ENCODE measurements around the gene SPEN.
A peak's percentile ranks its signal among the peaks of the same experiment; 100 is the strongest.
"Not testable (repeated sequence)": the region's sequence is repeated elsewhere in the genome, so short reads cannot be mapped to it uniquely, and the experiment has no call there.

The SPEN gene, protein sequence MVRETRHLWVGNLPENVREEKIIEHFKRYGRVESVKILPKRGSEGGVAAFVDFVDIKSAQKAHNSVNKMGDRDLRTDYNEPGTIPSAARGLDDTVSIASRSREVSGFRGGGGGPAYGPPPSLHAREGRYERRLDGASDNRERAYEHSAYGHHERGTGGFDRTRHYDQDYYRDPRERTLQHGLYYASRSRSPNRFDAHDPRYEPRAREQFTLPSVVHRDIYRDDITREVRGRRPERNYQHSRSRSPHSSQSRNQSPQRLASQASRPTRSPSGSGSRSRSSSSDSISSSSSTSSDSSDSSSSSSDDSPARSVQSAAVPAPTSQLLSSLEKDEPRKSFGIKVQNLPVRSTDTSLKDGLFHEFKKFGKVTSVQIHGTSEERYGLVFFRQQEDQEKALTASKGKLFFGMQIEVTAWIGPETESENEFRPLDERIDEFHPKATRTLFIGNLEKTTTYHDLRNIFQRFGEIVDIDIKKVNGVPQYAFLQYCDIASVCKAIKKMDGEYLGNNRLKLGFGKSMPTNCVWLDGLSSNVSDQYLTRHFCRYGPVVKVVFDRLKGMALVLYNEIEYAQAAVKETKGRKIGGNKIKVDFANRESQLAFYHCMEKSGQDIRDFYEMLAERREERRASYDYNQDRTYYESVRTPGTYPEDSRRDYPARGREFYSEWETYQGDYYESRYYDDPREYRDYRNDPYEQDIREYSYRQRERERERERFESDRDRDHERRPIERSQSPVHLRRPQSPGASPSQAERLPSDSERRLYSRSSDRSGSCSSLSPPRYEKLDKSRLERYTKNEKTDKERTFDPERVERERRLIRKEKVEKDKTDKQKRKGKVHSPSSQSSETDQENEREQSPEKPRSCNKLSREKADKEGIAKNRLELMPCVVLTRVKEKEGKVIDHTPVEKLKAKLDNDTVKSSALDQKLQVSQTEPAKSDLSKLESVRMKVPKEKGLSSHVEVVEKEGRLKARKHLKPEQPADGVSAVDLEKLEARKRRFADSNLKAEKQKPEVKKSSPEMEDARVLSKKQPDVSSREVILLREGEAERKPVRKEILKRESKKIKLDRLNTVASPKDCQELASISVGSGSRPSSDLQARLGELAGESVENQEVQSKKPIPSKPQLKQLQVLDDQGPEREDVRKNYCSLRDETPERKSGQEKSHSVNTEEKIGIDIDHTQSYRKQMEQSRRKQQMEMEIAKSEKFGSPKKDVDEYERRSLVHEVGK (N-terminal part only)

DNA sequence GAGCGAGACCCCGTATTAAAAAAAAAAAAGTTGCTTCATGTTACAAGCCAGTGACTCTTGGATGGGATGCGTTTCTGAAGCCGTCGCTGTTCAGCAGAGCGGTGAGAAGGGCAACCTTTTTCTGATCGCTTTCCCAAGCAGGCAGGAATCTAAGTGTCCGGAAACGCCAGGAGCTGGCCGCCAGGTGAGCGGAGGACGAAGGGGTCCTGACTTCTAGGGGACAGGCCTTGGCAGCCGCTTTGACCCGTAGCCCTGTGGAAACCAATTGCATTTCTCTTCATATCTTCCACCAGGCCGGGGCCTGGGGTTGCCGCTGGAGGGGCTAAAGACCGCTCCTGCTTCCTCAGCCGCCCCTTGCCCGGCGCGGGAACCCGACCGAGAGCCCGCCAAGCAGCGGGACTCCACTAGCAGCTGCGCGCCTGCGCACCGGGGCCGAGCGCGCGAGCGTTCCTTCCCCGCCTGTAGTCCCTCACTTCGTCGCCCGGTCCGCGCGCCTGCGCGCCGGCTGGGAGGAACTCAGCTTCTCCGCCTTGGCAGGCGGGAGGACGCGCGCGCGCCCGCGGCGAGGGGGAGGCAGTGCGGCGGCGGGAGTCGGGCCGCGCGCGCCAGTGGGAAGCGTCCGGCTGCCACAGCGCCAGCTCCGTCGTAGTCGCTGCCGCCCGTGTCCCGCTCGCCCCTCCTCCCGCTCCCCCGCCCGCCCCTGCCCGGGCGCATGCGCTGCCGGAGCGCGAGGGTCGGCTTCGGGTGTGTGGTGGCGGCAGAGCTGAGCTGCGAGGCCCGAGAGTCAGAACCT is at the start of gene SPEN:
Gene SPEN (plus strand): TSS at position 608 of the 793 bp plus-strand sequence. CDS start 361 bp downstream, outside the sequence.
- DNase-seq (ENCODE audit: low read depth in 2 of 2, low spot score in 1 of 2), result peak; percentile 88 to 95

DNA sequence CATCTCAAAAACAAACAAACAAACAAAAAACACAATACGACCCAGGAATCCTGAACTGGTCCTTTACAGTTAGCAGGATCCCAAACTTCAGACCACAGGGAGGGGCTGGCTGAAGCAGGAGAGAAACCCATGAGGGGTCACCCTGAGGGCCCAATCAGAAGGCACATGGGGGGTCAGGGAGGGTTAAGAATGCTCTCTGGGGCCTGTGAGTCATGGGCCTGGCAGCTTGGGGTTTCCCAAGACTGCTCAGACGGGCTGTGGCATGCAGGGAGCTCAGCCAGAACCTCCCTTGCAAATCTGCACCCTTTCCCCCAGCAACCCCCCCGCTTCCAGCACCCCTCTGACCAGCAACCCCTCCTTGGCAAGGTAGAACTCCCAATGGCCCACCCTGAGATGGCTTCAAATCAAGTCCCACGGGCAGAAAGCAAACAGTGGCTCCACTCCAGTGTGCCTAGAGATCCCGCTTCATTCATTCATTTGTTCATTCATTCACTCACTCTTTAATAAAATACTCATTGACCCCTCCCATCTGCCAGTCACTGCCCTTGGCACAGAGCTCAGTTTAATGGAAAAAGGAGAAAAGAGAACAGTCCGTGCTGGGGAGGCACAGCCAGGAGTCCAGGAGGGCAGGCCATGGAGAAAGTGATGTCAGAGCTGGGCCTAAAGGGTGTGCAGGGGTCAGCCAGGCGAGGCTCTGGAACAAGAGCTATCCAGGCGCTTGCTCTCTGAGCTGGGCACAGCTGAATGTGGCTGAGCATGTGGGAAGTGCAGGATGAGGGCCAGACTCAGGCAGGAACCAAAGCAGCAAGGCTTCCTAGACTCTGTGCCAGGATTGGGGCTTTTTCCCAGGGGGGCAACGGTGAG is 48.3 kb upstream of the SPEN start:
- DNase-seq (ENCODE audit: low read depth in 2 of 2, low spot score in 1 of 2), result no peak

DNA sequence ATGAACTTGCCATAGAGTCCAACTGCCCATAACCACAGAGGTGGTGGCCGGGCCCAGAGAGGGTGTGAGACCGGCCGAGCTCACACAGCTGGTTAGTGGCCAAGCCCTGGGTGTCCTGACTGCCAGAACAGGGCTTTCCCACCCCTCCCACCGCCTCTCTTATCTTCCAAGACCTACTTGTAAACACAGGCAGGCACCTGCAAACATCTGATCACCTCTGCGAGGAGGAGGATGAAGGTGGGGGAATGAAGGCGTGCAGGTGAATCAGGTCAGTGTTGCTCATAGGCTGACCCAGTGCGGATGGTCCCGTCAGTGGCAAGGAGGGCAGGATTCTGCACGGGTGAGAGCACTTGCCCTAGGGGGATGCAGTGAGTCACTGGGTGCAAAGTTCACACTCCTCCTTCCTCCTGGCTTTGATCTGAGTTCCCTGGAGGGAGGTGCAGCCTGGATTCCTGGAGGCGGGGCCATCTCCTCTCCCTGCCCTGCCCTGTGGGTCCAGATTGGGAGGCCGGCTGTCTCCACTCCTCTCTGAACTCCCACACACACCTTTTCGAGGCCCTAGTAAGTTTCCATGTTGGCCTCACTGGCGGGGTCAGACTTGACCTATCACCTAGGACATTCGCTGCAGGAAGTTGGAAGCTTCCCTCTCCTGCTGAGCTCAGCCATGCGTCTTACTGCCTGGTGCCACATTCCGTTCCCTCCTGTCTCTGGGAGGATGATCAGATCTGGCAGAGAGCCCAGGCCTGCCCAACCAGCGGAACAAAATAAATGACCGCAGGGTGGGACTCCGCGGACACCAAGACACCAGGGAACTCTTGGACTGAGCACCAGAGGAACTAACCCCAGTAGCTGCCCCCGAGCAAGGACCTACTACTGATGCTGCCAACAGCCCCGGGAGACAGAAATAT is 47.3 kb upstream of the SPEN start:
- DNase-seq (ENCODE audit: low read depth in 2 of 2, low spot score in 1 of 2), result no peak

DNA sequence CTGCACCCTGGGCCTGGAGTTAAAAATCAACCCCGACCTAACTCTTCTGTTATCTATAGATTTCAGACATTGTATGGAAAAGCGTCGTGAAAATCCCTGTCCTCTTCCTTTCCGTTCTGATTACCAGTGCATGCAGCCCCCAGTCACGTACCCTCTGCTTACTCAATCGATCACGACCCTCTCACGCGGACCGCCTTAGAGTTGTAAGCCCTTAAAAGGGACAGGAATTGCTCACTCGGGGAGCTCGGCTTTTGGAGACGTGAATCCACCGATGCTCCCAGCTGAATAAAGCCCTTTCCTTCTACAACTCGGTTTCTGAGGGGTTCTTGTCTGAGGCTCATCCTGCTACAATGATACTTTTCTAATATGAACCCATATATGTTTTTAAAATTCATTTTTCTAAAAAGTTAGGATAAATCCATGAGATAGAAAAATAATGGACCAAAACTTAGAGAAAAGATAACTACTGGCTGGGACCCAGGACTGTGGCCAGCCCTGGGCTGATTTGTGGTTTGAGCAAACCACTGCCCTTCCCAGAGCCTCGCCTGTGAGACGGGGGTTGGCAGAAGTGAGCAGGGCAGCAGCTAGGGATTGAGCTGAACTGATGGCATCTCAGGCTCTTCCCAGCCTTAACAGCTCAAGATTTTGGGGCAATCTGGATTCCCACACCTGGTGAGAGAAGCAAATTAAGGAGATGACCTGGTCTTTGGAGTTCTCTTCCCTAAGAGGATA is 45.1 kb upstream of the SPEN start:
- no peak for DNase-seq (ENCODE audit: low read depth in 2 of 2, low spot score in 1 of 2)

DNA sequence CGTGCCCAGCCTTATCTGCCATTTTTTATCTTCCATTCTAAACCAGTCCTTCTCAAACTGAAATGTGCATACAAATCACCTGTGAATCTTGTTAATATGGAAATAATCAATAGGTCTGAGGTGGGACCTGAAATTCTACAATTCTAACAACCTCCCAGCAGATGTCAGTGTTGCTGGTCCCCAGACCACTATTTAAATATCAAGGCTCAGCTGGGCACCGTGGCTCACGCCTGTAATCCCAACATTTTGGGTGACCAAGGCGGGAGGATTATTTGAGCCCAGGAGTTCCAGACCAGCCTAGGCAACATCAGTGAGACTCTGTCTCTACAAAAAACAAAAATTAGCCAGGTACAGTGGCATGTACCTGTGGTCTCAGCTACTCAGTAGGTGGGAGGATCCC is 44.1 kb upstream of the SPEN start:
- no peak for DNase-seq (ENCODE audit: low read depth in 2 of 2, low spot score in 1 of 2)

DNA sequence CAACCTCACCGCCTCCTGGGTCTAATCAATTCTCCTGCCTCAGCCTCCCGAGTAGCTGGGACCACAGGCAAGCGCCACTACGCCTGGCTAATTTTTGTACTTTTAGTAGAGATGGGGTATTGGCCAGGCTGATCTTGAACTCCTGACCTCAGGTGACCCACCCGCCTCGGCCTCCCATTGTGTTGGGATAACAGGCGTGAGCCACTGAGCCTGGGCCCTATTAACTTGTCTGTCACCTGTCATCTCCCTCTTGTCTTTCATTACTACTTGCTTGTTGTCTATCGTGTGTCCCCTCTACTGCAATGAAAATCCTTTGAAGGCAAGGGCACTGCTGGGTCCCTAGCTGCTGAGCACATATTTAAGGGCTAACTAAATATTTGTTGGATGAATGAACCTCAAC is 43.4 kb upstream of the SPEN start:
- DNase-seq (ENCODE audit: low read depth in 2 of 2, low spot score in 1 of 2), result no peak

DNA sequence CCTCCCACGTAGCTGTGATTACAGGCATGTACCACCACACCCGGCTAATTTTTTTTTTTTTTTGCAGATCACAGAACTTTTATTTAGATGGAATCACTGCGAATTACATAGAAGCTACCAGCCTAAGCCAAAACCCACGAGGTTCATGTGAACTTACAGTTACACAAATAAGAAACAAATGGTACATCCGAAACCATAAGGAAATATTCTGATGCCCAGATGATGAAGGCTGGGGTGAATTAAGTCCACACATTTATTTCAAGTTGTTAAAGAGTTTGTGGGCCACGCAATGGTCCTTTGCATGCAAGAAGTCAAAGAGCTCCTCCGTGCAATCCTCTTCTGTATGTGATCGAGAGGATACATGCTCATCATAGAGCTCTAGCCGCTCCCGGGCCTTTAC is 40.4 kb upstream of the SPEN start:
- DNase-seq (ENCODE audit: low read depth in 2 of 2, low spot score in 1 of 2), result no peak

DNA sequence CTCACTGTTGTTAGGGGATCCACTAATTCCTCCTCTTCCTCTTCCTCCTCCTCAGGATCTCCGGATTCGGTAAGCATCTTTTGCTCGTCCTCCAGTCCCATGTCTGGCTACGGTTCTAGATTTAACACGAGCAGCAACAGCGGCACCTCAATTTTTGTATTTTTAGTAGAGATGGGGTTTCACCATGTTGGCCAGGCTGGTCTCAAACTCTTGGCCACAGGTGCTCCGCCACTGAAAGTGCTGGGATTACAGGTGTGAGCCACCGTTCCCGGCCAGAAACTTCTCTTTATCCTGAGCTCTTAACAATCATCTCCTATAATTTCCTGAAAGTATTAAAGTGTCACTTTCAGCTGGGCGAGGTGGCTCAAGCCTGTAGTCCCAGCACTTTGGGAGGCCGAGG is 40.0 kb upstream of the SPEN start, which contains the start of gene UQCRHL:
Gene UQCRHL (minus strand): TSS at position 101 of the 400 bp plus-strand sequence. CDS start 0 bp downstream, at position 101.
- not testable (repeated sequence) for DNase-seq (ENCODE audit: low read depth in 2 of 2, low spot score in 1 of 2)

DNA sequence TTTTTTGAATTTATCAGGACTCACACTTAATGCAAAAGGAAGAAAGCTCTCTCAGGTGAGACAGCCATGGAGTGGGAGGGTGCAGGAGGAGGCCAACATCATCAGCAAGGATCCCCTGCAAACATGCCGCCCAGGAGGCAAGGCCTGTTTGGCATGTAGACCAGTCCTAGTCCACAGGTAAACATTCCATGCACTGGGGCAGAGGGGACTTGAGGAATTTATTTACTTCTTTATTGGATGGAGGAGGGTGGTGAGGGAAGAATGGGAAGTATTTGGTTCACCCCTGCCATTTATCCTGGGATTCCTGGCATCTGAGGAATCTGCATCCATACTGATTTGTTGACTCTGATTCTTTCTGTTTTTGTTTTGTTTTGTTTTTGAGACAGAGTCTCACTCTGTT is 38.6 kb upstream of the SPEN start:
- no peak for DNase-seq (ENCODE audit: low read depth in 2 of 2, low spot score in 1 of 2)

DNA sequence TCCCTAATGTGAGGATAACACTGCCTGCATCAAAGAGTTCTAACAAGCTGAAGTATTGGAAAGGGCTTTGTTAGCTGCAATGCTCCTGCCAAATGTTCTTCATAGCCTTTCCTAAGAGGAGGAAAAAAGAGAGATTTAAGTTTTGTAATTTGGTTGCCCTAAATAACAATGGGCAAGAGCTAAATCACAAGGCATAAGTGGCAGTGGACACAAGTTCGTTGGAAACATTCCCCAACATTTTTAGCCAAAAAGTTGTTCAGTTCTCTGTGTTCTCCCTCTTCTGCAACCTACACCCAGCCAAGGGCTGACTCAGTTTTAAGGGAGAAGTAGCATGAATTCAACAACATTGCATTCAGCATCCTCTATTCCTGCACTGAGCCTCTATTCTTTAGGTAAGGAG is 37.4 kb upstream of the SPEN start:
- DNase-seq (ENCODE audit: low read depth in 2 of 2, low spot score in 1 of 2), result no peak

DNA sequence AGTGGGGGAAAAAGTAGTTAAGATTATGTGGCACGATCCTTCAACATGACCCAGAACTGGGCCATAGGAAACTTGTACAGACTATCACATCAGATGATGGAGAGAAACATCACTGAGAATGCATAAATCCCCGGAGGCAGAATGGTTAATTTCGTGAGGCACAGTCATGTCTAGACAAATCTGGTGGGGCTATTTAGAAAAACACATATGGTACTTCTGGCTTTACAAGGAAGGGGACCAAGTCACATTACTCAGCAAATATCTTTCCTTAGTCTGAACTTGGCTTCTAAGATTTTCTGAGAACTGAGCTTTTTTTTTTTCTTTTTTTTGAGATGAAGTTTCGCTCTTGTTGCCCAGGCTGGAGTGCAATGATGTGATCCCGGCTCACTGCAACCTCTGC is 30.8 kb upstream of the SPEN start:
- DNase-seq (ENCODE audit: low read depth in 2 of 2, low spot score in 1 of 2), result no peak

DNA sequence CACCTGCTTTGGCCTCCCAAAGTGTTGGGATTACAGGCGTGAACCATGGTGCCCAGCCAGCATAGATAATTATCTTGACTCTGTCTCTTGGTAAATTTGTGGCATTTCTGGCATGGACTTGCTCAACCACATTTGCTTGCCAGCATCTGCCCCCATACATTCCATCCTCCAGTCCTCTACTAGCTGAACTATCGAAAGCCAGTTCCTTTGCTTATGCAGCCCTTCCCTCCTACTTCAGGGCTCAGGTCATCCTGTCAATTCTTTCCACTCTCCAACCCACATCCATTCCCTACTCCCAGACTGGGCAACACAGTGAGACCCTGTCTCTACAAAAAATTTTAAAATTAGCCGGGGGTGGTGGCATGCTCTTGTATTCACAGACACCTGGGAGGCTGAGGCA is 27.0 kb upstream of the SPEN start:
- DNase-seq (ENCODE audit: low read depth in 2 of 2, low spot score in 1 of 2), result no peak

DNA sequence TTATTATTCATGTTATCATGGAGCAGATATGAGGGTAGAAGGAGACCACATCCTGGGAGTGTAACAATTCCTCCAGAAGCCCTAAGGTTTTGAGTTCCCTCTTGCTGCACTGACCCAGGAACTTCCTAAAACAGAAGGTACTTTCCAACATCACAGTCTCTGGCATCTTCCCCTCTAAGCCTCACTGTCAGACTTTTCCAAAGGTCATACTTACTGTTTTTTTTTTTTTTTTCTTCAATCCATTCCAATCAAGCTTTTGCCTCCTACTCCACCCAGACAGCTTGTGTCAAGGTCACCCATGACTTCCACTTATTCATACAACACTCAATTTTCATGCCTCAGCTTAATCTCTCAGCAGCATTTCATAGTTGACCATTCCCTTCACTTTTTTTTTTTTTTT is 21.7 kb upstream of the SPEN start:
- no peak for DNase-seq (ENCODE audit: low read depth in 2 of 2, low spot score in 1 of 2)

DNA sequence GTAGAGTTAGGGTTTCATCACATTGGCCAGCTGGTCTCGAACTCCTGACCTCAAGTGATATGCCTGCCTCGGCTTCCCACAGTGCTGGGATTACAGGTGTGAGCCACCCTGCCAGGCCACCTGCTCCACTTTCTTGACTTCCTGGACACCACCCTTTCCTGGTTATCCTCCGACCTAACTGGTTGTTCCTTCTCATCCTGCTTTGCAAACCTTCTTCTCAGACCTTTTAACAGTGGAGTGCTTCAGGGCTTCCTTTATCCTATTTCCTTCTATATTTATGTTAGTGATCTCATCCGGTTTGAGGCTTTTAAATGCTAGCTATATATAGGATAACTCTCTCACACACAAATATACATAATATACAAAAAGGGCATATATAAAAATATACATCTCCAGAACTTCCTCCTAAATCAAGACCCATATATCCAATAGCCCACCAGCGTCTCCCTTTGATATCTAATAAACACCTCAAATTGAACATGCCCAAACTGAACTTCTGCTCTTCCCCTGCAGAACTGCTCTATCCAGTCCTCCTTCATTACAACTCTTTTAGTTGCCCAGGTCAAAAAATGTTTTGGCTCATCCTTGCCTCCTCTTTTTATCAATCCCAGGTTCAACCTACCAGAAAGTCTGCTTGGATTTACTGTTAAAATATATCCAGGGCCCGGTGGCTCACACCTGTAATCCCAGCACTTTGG is 20.5 kb upstream of the SPEN start:
- no peak for DNase-seq (ENCODE audit: low read depth in 2 of 2, low spot score in 1 of 2)

DNA sequence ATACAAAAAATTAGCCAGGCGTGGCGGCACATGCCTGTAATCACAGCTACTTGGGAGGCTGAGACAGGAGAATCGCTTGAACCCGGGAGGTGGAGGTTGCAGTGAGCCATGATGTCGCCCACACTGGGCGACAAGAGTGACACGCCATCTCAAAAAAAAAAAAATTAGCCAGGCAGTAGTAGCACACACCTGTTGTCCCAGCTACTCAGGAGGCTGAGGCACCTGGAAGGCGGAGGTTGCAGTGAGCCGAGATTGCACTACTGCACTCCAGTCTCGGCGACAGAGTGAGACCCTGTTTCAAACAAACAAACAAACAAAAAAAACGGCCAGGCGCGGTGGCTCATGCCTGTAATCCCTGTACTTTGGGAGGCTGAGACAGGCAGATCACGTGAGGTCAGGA is 19.9 kb upstream of the SPEN start:
- not testable (repeated sequence) for DNase-seq (ENCODE audit: low read depth in 2 of 2, low spot score in 1 of 2)

DNA sequence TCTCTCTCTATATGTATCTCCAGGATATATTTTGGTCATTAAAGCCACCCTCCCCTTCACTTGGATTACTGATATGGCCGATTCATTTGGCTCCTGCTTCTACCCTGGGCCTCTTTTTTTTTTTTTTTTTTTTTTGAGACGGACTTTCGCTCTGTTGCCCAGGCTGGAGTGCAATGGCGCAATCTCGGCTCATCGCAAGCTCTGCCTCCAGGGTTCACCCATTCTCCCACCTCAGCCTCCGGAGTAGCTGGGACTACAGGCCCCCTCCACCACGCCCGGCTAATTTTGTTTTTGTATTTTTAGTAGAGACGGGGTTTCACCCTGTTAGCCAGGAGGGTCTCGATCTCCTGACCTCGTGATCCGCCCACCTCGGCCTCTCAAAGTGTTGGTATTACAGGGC is 18.6 kb upstream of the SPEN start:
- not testable (repeated sequence) for DNase-seq (ENCODE audit: low read depth in 2 of 2, low spot score in 1 of 2)

DNA sequence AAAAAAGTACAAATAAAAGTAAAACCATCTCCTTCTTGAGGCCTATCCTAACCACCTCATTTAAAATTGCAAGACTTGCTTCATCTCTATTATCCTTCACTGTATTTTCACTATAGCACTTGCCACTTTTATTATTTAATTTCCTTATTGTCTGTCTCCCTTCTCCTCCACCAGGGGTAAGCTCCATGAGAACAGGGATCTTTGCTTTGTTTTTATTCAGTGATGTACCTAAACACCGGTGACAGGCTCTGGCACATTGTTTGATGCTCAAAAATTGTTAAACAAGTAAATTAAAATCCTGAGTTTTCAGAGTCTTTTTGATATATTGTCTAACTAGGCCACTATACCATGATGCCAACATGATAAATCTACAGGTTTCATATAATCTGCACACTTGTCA is 17.2 kb upstream of the SPEN start:
- DNase-seq (ENCODE audit: low read depth in 2 of 2, low spot score in 1 of 2), result no peak
